H9 (cell line): ENCODE results near the gene CDH23. TPM values are rescaled to one million over a fixed set of nuclear protein-coding genes. Genes with fewer than 3 reads are reported as not detected.
A peak's percentile ranks its signal among the peaks of the same experiment; 100 is the strongest.

Experiments
- DNase-seq: peaks from one replicate; pipeline ENCODE4 v3.0.0-alpha.2; 2017
- H2AFZ ChIP-seq: one replicate; pipeline ENCODE4 v1.6.1; 2013; ENCODE audit warnings: mild to moderate bottlenecking, low read length, control low read depth, moderate library complexity
- H2AK5ac ChIP-seq: 2 replicates; pipeline ENCODE4 v1.6.1; 2013; ENCODE audit warnings: low read length, control low read depth, mixed read lengths; ENCODE audit not compliant: insufficient read length
- H2BK120ac ChIP-seq: one replicate; pipeline ENCODE4 v1.6.1; 2013; ENCODE audit warnings: low read depth, mild to moderate bottlenecking, low read length, control low read depth, inconsistent platforms; ENCODE audit not compliant: poor library complexity, severe bottlenecking
- H2BK12ac ChIP-seq: 2 replicates; pipeline ENCODE4 v1.6.1; 2013; ENCODE audit warnings: low read length, control low read depth, mixed read lengths, low read depth; ENCODE audit not compliant: insufficient read length
- H2BK15ac ChIP-seq: 2 replicates; pipeline ENCODE4 v1.6.1; 2013; ENCODE audit warnings: low read depth, low read length, control low read depth
- H2BK20ac ChIP-seq: one replicate; pipeline ENCODE4 v1.6.1; 2013; ENCODE audit warnings: low read depth, mild to moderate bottlenecking, low read length, control low read depth, inconsistent platforms; ENCODE audit not compliant: poor library complexity, severe bottlenecking
- H2BK5ac ChIP-seq: 2 replicates; pipeline ENCODE4 v1.6.1; 2013; ENCODE audit warnings: low read length, control low read depth, mixed read lengths; ENCODE audit not compliant: insufficient read length
- H3K14ac ChIP-seq: 2 replicates; pipeline ENCODE4 v1.6.1; 2013; ENCODE audit warnings: low read length, control low read depth; ENCODE audit not compliant: insufficient read depth
- H3K18ac ChIP-seq: 2 replicates; pipeline ENCODE4 v1.6.1; 2013; ENCODE audit warnings: low read depth, mild to moderate bottlenecking, mixed read lengths, low read length, control low read depth; ENCODE audit not compliant: insufficient read length
- H3K23ac ChIP-seq: 2 replicates; pipeline ENCODE4 v1.6.1; 2013; ENCODE audit warnings: low read length, control low read depth, mixed read lengths, low read depth; ENCODE audit not compliant: insufficient read length
- H3K23me2 ChIP-seq: 2 replicates; pipeline ENCODE4 v1.6.1; 2013; ENCODE audit warnings: low read depth, mild to moderate bottlenecking, mixed read lengths, low read length, control low read depth; ENCODE audit not compliant: insufficient read length, poor library complexity, severe bottlenecking
- H3K27ac ChIP-seq: 2 replicates; pipeline ENCODE4 v1.5.1; 2013; ENCODE audit warnings: low read length, control low read depth, mixed read lengths, low read depth; ENCODE audit not compliant: insufficient read length
- H3K27me3 ChIP-seq: 2 replicates; pipeline ENCODE4 v1.6.1; 2013; ENCODE audit warnings: low read length, control low read depth, inconsistent platforms; ENCODE audit not compliant: insufficient read depth
- H3K4ac ChIP-seq: 2 replicates; pipeline ENCODE4 v1.6.1; 2013; ENCODE audit warnings: low read depth, mild to moderate bottlenecking, control low read depth, inconsistent platforms, low read length, moderate library complexity
- H3K4me1 ChIP-seq: 2 replicates; pipeline ENCODE4 v1.6.1; 2013; ENCODE audit warnings: low read length, control low read depth, inconsistent platforms; ENCODE audit not compliant: insufficient read depth
- H3K4me2 ChIP-seq: 2 replicates; pipeline ENCODE4 v1.6.1; 2013; ENCODE audit warnings: low read length, control low read depth, mixed read lengths; ENCODE audit not compliant: insufficient read length, insufficient read depth
- H3K56ac ChIP-seq: 2 replicates; pipeline ENCODE4 v1.6.1; 2013; ENCODE audit warnings: low read depth, mild to moderate bottlenecking, mixed read lengths, low read length, control low read depth; ENCODE audit not compliant: insufficient read length
- H3K79me1 ChIP-seq: 2 replicates; pipeline ENCODE4 v1.6.1; 2013; ENCODE audit warnings: low read depth, mild to moderate bottlenecking, moderate library complexity, low read length, control low read depth, inconsistent platforms; ENCODE audit not compliant: insufficient read depth, poor library complexity, severe bottlenecking
- H3K79me2 ChIP-seq: 2 replicates; pipeline ENCODE4 v1.6.1; 2013; ENCODE audit warnings: low read length, control low read depth, inconsistent platforms; ENCODE audit not compliant: insufficient read depth
- H3K9ac ChIP-seq: 2 replicates; pipeline ENCODE4 v1.6.1; 2013; ENCODE audit warnings: low read length, control low read depth, mixed read lengths; ENCODE audit not compliant: insufficient read length; ENCODE audit errors: extremely low read depth
- H3K9me3 ChIP-seq: one replicate; pipeline ENCODE4 v1.6.1; 2013; ENCODE audit warnings: low read depth, low read length, inconsistent platforms; ENCODE audit not compliant: control insufficient read depth
- H3T11ph ChIP-seq: one replicate; pipeline ENCODE4 v1.6.1; 2013; ENCODE audit warnings: mild to moderate bottlenecking, low read length, control low read depth, inconsistent platforms
- H4K20me1 ChIP-seq: one replicate; pipeline ENCODE4 v1.6.1; 2013; ENCODE audit not compliant: control insufficient read depth, insufficient read length, insufficient read depth
- H4K5ac ChIP-seq: 2 replicates; pipeline ENCODE4 v1.6.1; 2013; ENCODE audit warnings: low read depth, mild to moderate bottlenecking, mixed read lengths, low read length, control low read depth; ENCODE audit not compliant: insufficient read length
- H4K8ac ChIP-seq: replicated peaks from 2 replicates; pipeline ENCODE4 v1.6.1; 2013; ENCODE audit warnings: low read length, control low read depth, mixed read lengths, low read depth; ENCODE audit not compliant: insufficient read length
- H4K91ac ChIP-seq: 2 replicates; pipeline ENCODE4 v1.6.1; 2013; ENCODE audit warnings: low read depth, mild to moderate bottlenecking, moderate library complexity, mixed read lengths, low read length, control low read depth; ENCODE audit not compliant: insufficient read length
- H3K27ac Mint-ChIP-seq, 3 experiments: 2 replicates in 2 of 3; 3 replicates in 1 of 3; pipeline ENCODE4 v1.8.0; 2020 to 2021; ENCODE audit warnings: mixed read lengths in 3 of 3, mild to moderate bottlenecking in 1 of 3, moderate library complexity in 1 of 3
- H3K27me3 Mint-ChIP-seq: 2 replicates; pipeline ENCODE4 v1.8.0; 2021; ENCODE audit warnings: low read depth, mild to moderate bottlenecking, moderate library complexity, mixed read lengths
- H3K36me3 Mint-ChIP-seq, 3 experiments: 2 replicates in 2 of 3; 3 replicates in 1 of 3; pipeline ENCODE4 v1.8.0; 2020 to 2021; ENCODE audit warnings: low read depth in 3 of 3, mixed read lengths in 3 of 3; ENCODE audit not compliant: insufficient read depth in 1 of 3
- H3K4me1 Mint-ChIP-seq, 2 experiments: 2 replicates each; pipeline ENCODE4 v1.8.0; 2020; ENCODE audit warnings: mixed read lengths in 2 of 2
- H3K4me3 Mint-ChIP-seq, 2 experiments: 2 replicates in 1 of 2; 3 replicates in 1 of 2; pipeline ENCODE4 v1.8.0; 2020 to 2021; ENCODE audit warnings: mild to moderate bottlenecking in 2 of 2, mixed read lengths in 2 of 2, moderate library complexity in 1 of 2
- H3K9me3 Mint-ChIP-seq, 2 experiments: 2 replicates in 1 of 2; 3 replicates in 1 of 2; pipeline ENCODE4 v1.8.0; 2020; ENCODE audit warnings: mild to moderate bottlenecking in 2 of 2, mixed read lengths in 2 of 2, moderate library complexity in 1 of 2
- WGBS: extraction: QIAGEN DNeasy Blood & Tissue Kit; methylation state at CpG from one replicate; pipeline ENCODE4 v1.1.7; 2013; ENCODE audit warnings: missing lambda C conversion rate, low lambda C conversion rate, mixed read lengths; ENCODE audit not compliant: insufficient read length; ENCODE audit errors: extremely low coverage; 5-methylcytosine and 5-hydroxymethylcytosine counted together
- total RNA-seq: library from RNA; stranded (reverse); gene quantifications from 2 replicates; pipeline ENCODE4 v1.2.1, GENCODE V29; 2021
- TF ChIP-seq, protein P1 (sequence below): fragments of 200-600 bp; sonication (generic); conservative IDR thresholded peaks from 3 replicates; pipeline ENCODE4 v1.8.0; 2021; ENCODE audit warnings: antibody characterized with exemption, mild to moderate bottlenecking

CDH23 gene
- total RNA-seq, 1 experiment from 2014 or later = 2.1 TPM

DNA sequence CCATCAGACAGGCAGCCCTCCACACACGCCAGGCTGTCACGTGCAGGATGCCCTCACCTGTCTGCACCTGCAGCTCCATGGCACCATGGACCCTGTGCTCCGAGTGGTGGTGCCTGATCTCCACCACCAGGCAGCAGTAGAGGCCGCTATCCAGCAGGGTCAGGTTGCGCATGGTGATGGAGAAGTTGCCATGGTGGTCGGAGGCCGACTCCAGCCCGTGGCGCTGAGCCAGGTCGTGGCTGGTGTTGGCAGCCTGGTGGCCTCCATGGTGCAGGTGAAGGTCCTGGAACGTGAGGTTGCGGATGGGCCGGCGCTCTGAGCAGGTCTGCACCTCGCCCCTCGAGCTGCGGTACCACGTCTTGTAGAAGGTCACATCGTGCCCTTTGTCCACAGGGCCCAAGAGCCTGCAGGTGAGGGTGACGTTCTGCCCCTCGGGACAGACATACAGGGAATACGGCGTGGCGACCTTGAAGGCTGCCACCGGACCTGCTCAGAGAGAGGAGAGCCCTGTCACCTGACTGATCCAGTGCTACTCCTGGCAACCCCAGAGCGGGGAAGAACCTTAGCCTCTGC lies 364.9 kb downstream of the CDH23 start:
- H3K79me2 ChIP-seq = no peaks in the 10 kb centered on the region
- no peaks in the 10 kb centered on the region for H3K4me1 ChIP-seq
- DNase-seq = peak; percentile 70
- H3K36me3 Mint-ChIP-seq = no peaks in the 10 kb centered on the region
- H3K23ac ChIP-seq = no peak overlapping the region
- H2BK20ac ChIP-seq = no peak overlapping the region
- H3T11ph ChIP-seq = no peak overlapping the region
- no peak overlapping the region for H3K56ac ChIP-seq
- no peak overlapping the region for H3K18ac ChIP-seq
- no peaks in the 10 kb centered on the region for H3K9me3 ChIP-seq
- H3K23me2 ChIP-seq = no peaks in the 10 kb centered on the region
- H3K9me3 Mint-ChIP-seq = no peaks in the 10 kb centered on the region; a peak in 1 of 5 replicates
- no peak overlapping the region for H3K4me2 ChIP-seq
- no peaks in the 10 kb centered on the region for H4K20me1 ChIP-seq
- no CpG with 5 or more reads among the region's 26 CpGs for WGBS
- no peaks in the 10 kb centered on the region for H3K27me3 ChIP-seq
- H2BK12ac ChIP-seq = no peak overlapping the region
- H2BK5ac ChIP-seq = no peak overlapping the region
- H4K5ac ChIP-seq = no peak overlapping the region
- H4K8ac ChIP-seq = no peak overlapping the region
- no peak overlapping the region for H2BK15ac ChIP-seq
- H2BK120ac ChIP-seq = no peak overlapping the region
- H3K4ac ChIP-seq = no peak overlapping the region
- no peak overlapping the region for H3K14ac ChIP-seq
- TF ChIP-seq, protein P1, sequence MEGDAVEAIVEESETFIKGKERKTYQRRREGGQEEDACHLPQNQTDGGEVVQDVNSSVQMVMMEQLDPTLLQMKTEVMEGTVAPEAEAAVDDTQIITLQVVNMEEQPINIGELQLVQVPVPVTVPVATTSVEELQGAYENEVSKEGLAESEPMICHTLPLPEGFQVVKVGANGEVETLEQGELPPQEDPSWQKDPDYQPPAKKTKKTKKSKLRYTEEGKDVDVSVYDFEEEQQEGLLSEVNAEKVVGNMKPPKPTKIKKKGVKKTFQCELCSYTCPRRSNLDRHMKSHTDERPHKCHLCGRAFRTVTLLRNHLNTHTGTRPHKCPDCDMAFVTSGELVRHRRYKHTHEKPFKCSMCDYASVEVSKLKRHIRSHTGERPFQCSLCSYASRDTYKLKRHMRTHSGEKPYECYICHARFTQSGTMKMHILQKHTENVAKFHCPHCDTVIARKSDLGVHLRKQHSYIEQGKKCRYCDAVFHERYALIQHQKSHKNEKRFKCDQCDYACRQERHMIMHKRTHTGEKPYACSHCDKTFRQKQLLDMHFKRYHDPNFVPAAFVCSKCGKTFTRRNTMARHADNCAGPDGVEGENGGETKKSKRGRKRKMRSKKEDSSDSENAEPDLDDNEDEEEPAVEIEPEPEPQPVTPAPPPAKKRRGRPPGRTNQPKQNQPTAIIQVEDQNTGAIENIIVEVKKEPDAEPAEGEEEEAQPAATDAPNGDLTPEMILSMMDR = peak; percentile 58
- no peak overlapping the region for H3K4me3 Mint-ChIP-seq
- H2AK5ac ChIP-seq = no peak overlapping the region
- H3K4me1 Mint-ChIP-seq = peaks cover 11 to 12% of the 10 kb centered on the region in 2 experiments
- no peak overlapping the region for H2AFZ ChIP-seq
- H3K27me3 Mint-ChIP-seq = peaks cover 6% of the 10 kb centered on the region
- H3K27ac ChIP-seq = no peak overlapping the region
- H3K9ac ChIP-seq = no peak overlapping the region
- no peak overlapping the region for H3K27ac Mint-ChIP-seq
- no peak overlapping the region for H4K91ac ChIP-seq
- H3K79me1 ChIP-seq = no peaks in the 10 kb centered on the region
